OCI-LY7 (cell line): Measurements from ENCODE around the gene FOXG1. TPM values are rescaled to one million over a fixed set of nuclear protein-coding genes. Genes with fewer than 3 reads are reported as not detected.

Experiments used
- BruUV-seq: library from RNA; stranded (reverse); fragments of 400-500 nt; replicated peaks from 2 replicates; lab custom pipeline; 2021; lab: Mats Ljungman, UMichigan
- CTCF ChIA-PET: fragments of 300-600 bp; sonication (Branson Sonifier 250); formaldehyde crosslinking; loops from one replicate; lab custom pipeline; 2022; ENCODE audit warnings: antibody characterized with exemption; ENCODE audit not compliant: unreplicated experiment; lab: Charles Lee
- POLR2A ChIA-PET: fragments of 300-600 bp; sonication (Branson Sonifier 250); formaldehyde crosslinking; loops from one replicate; lab custom pipeline; 2022; ENCODE audit warnings: antibody characterized with exemption; lab: Charles Lee
- DNase-seq: peaks from one replicate; pipeline ENCODE4 v3.0.0-alpha.2; 2015; ENCODE audit warnings: low spot score
- H2AFZ ChIP-seq: fragments of 200-600 bp; sonication (generic), shearing (Covaris generic); 2 replicates; pipeline ENCODE4 v1.6.1; 2014; ENCODE audit warnings: mild to moderate bottlenecking, antibody characterized with exemption, low read length, moderate library complexity
- H3K27ac ChIP-seq: fragments of 200-600 bp; sonication (generic); 2 replicates; pipeline ENCODE4 v1.5.1; 2014; ENCODE audit warnings: mixed run types, low read depth, mild to moderate bottlenecking, moderate library complexity, low read length, inconsistent platforms; ENCODE audit not compliant: poor library complexity, severe bottlenecking
- H3K36me3 ChIP-seq: fragments of 200-600 bp; sonication (generic); 2 replicates; pipeline ENCODE4 v1.6.1; 2014; ENCODE audit warnings: mild to moderate bottlenecking, antibody characterized with exemption, low read length, moderate library complexity, mixed read lengths; ENCODE audit not compliant: insufficient read depth
- H3K4me1 ChIP-seq: fragments of 200-600 bp; sonication (generic); 2 replicates; pipeline ENCODE4 v1.5.1; 2014; ENCODE audit warnings: mild to moderate bottlenecking, low read length; ENCODE audit not compliant: insufficient read depth, poor library complexity, severe bottlenecking
- H3K4me2 ChIP-seq: fragments of 200-600 bp; sonication (generic); 2 replicates; pipeline ENCODE4 v1.6.1; 2014; ENCODE audit warnings: mild to moderate bottlenecking, low read length
- H3K4me3 ChIP-seq: fragments of 200-600 bp; sonication (generic); 2 replicates; pipeline ENCODE4 v1.5.1; 2014; ENCODE audit warnings: mild to moderate bottlenecking, low read depth, low read length; ENCODE audit not compliant: poor library complexity, severe bottlenecking
- H3K79me2 ChIP-seq: fragments of 200-600 bp; sonication (generic); 2 replicates; pipeline ENCODE4 v1.6.1; 2016; ENCODE audit warnings: low read depth, mild to moderate bottlenecking, low read length, moderate library complexity, mixed read lengths; ENCODE audit not compliant: insufficient read depth
- H3K9me2 ChIP-seq: fragments of 200-600 bp; sonication (generic); 2 replicates; pipeline ENCODE4 v1.6.1; 2016; ENCODE audit warnings: mild to moderate bottlenecking, low read length, mixed read lengths; ENCODE audit not compliant: insufficient read depth
- H3K9me3 ChIP-seq: fragments of 200-600 bp; sonication (generic); 2 replicates; pipeline ENCODE4 v1.6.1; 2014; ENCODE audit warnings: mild to moderate bottlenecking, mixed run types, low read length, mixed read lengths
- H4K20me1 ChIP-seq: fragments of 200-600 bp; sonication (generic); 2 replicates; pipeline ENCODE4 v1.6.1; 2014; ENCODE audit warnings: mild to moderate bottlenecking, antibody characterized with exemption, low read length, moderate library complexity, mixed read lengths; ENCODE audit not compliant: insufficient read depth
- CTCF ChIP-seq: fragments of 200-600 bp; sonication (generic); conservative IDR thresholded peaks from 2 replicates; pipeline ENCODE4 v1.5.1; 2014; ENCODE audit warnings: mild to moderate bottlenecking, antibody characterized with exemption, low read length, moderate library complexity, mixed read lengths
- EZH2phosphoT487 ChIP-seq: fragments of 200-600 bp; sonication (generic); IDR thresholded peaks from 2 replicates; pipeline ENCODE4 v1.6.1; 2018; ENCODE audit warnings: low read depth, borderline replicate concordance, mild to moderate bottlenecking, mixed run types, antibody characterized with exemption, low read length, moderate library complexity, mixed read lengths
- intact Hi-C: fragments of 100-400 bp; cut with micrococcal nuclease; formaldehyde crosslinking; loops from one replicate; pipeline ENCODE4 v1.10.0; 2022; ENCODE audit not compliant: unreplicated experiment
- total RNA-seq, 2 experiments: library from RNA; depleted of rRNA in 1 of 2; stranded (reverse); fragments of >200 nt in 1 of 2; shearing (Covaris generic) in 1 of 2; gene quantifications; 2 replicates each; pipeline ENCODE4 v1.2.3, GENCODE V29; 2014 to 2022

Gene FOXG1
- total RNA-seq, 2 experiments from 2014 or later: not detected

GRCh38 chr14:28762303-28762954 is 4.2 kb upstream of the FOXG1 start:
- no peaks in the 10 kb centered on the region for H3K4me1 ChIP-seq
- ChIA-PET CTCF (no interaction called here), POLR2A (interaction anchor here (1.2 kb wide), 1 partner anchor 12 kb away, joined by 3 read pairs; no protein-coding TSS in a partner anchor)
- no peaks in the 10 kb centered on the region for H3K9me3 ChIP-seq
- H3K9me2 ChIP-seq: no peaks in the 10 kb centered on the region
- H3K4me3 ChIP-seq: no peak overlapping the region
- BruUV-seq: no TSS peak
- no peak for DNase-seq
- no peak overlapping the region for H2AFZ ChIP-seq
- H4K20me1 ChIP-seq: no peaks in the 10 kb centered on the region
- intact Hi-C loops: no loop called here
- no peak overlapping the region for H3K27ac ChIP-seq
- no peaks in the 10 kb centered on the region for H3K79me2 ChIP-seq
- H3K4me2 ChIP-seq: no peak overlapping the region
- no peaks in the 10 kb centered on the region for H3K36me3 ChIP-seq
- TF ChIP-seq CTCF: no peak
- TF ChIP-seq EZH2phosphoT487: no peak

- ChIA-PET CTCF (interaction anchor here (0.6 kb wide), 1 partner anchor 109 kb away, joined by 4 read pairs; no protein-coding TSS in a partner anchor), POLR2A (interaction anchor here (1.2 kb wide), 1 partner anchor 13 kb away, joined by 3 read pairs; no protein-coding TSS in a partner anchor)
- H3K27ac ChIP-seq: no peak overlapping the region
- no peak for DNase-seq
- BruUV-seq: no TSS peak
- H3K36me3 ChIP-seq: no peaks in the 10 kb centered on the region
- no peaks in the 10 kb centered on the region for H3K9me3 ChIP-seq
- no peaks in the 10 kb centered on the region for H3K4me1 ChIP-seq
- TF ChIP-seq EZH2phosphoT487: no peak
- H3K4me3 ChIP-seq: no peak overlapping the region
- no peaks in the 10 kb centered on the region for H4K20me1 ChIP-seq
- intact Hi-C loops: no loop called here
- H3K4me2 ChIP-seq: no peak overlapping the region
- H3K79me2 ChIP-seq: no peaks in the 10 kb centered on the region
- no peaks in the 10 kb centered on the region for H3K9me2 ChIP-seq
- H2AFZ ChIP-seq: no peak overlapping the region
These were observed 3.6 kb upstream of the FOXG1 start for GRCh38 chr14:28762955-28763326.

- no peaks in the 10 kb centered on the region for H3K79me2 ChIP-seq
- H3K4me3 ChIP-seq: no peak overlapping the region
- no peaks in the 10 kb centered on the region for H4K20me1 ChIP-seq
- no peaks in the 10 kb centered on the region for H3K4me1 ChIP-seq
- ChIA-PET CTCF (interaction anchor here (0.6 kb wide), 2 partner anchors 110 to 456 kb away, joined by 3 to 4 read pairs; no protein-coding TSS in a partner anchor), POLR2A (interaction anchor here (1.2 kb wide), 1 partner anchor 13 kb away, joined by 3 read pairs; no protein-coding TSS in a partner anchor)
- TF ChIP-seq EZH2phosphoT487 (no peak), CTCF (no peak)
- H3K9me2 ChIP-seq: no peaks in the 10 kb centered on the region
- intact Hi-C loops: no loop called here
- H3K36me3 ChIP-seq: no peaks in the 10 kb centered on the region
- no peak for DNase-seq
- no peak overlapping the region for H2AFZ ChIP-seq
- H3K4me2 ChIP-seq: no peak overlapping the region
- BruUV-seq: no TSS peak
- no peaks in the 10 kb centered on the region for H3K9me3 ChIP-seq
- H3K27ac ChIP-seq: no peak overlapping the region
These were observed 2.8 kb upstream of the FOXG1 start for GRCh38 chr14:28763751-28764256.
